Neuron (in vitro differentiated cells): ENCODE data around the gene SLC38A2.

Experiments used
- H2AFZ ChIP-seq: one replicate; pipeline ENCODE4 v1.6.1; 2013; ENCODE audit warnings: low read depth, mild to moderate bottlenecking, inconsistent platforms, low read length, moderate library complexity
- H3K27me3 ChIP-seq: one replicate; pipeline ENCODE4 v1.6.1; 2013; ENCODE audit warnings: low read length; ENCODE audit not compliant: insufficient read depth
- H3K36me3 ChIP-seq: one replicate; pipeline ENCODE4 v1.6.1; 2013; ENCODE audit warnings: low read length; ENCODE audit not compliant: insufficient read depth
- H3K4me1 ChIP-seq: one replicate; pipeline ENCODE4 v1.6.1; 2013; ENCODE audit warnings: low read length; ENCODE audit not compliant: insufficient read depth
- H3K4me3 ChIP-seq: 2 replicates; pipeline ENCODE4 v1.5.1; 2013; ENCODE audit warnings: mild to moderate bottlenecking, low read length, moderate library complexity
- H3K9me3 ChIP-seq: one replicate; pipeline ENCODE4 v1.6.1; 2013; ENCODE audit warnings: low read length

Gene SLC38A2

GRCh38 chr12:46372544-46373300, at the start of gene SLC38A2:
Gene SLC38A2 (minus strand): TSS chr12:46372773. CDS start chr12:46371293, 1,480 bp downstream.
- peaks cover 31% of the 10 kb centered on the region for H3K36me3 ChIP-seq

DNA sequence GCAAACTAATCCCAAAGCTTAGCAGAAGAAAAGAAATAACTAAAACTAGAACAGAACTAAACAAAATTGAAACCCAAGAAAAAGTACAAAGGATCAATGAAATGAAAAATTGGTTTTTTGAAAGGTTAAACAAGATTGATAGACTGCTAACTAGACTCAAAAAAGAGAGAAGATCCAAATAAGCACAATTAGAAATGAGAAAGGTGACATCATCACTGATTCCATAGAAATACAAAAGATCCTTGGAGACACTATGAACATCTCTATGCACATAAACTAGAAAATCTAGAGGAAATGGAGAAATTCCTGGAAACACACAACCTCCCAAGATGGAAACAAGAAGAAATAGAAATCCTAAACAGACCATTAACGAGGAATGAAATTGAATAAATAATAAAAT, 47.1 kb upstream of the SLC38A2 start:
- H3K27me3 ChIP-seq, result peaks cover 10% of the 10 kb centered on the region
- H3K36me3 ChIP-seq, result no peaks in the 10 kb centered on the region
- H2AFZ ChIP-seq, result no peak overlapping the region
- no peak overlapping the region for H3K4me3 ChIP-seq
- no peaks in the 10 kb centered on the region for H3K4me1 ChIP-seq
- H3K9me3 ChIP-seq, result no peaks in the 10 kb centered on the region

More at GRCh38 chr12:46372544-46373300, at the start of gene SLC38A2:
- Histone ChIP-seq H3K9me3 (no peaks in the 10 kb centered on the region), H3K4me3 (peak within 1 kb of the TSS; percentile 84), H3K4me1 (peaks cover 25% of the 10 kb centered on the region), H3K27me3 (peaks cover 2% of the 10 kb centered on the region), H2AFZ (peak within 1 kb of the TSS; percentile 62)

- Histone ChIP-seq H3K9me3 (no peaks in the 10 kb centered on the region), H3K4me1 (no peaks in the 10 kb centered on the region), H3K4me3 (no peak overlapping the region), H3K36me3 (no peaks in the 10 kb centered on the region), H2AFZ (no peak overlapping the region), H3K27me3 (peaks cover 25% of the 10 kb centered on the region)
These were observed 43.0 kb upstream of the SLC38A2 start for GRCh38 chr12:46415552-46415951.

DNA sequence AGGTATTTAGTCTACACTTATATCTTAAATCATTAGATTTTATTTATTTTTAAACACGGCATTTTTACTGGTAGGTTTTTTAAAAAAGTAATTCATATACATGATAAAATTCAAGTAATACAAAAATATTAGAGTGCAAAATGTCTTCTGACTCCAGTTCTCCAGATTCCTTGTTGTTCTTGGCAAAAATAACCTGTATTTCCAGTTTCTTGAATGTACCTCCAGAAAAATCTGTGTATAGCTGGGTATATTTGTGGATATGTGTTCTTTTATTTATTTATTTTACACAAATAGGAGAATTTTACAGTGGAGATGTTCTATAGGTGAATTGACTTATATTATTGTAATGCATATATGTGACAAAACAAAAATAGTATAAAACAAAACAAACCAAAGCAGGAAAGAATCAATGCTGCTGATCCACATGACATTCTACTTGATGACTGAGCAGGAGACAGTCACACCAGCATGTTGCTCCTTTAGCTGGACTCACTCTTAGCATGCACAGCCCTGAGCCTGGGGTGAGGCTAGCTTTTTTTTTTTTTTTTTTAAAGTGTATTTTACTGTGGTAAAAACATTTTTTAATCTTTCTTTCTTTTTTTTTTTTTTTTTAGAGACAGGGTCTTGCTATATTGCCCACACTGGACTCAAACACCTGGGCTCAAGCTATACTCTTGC, 42.2 kb upstream of the SLC38A2 start:
- H2AFZ ChIP-seq, result no peak overlapping the region
- H3K9me3 ChIP-seq, result no peaks in the 10 kb centered on the region
- peaks cover 32% of the 10 kb centered on the region for H3K27me3 ChIP-seq
- no peaks in the 10 kb centered on the region for H3K4me1 ChIP-seq
- H3K4me3 ChIP-seq, result no peak overlapping the region
- no peaks in the 10 kb centered on the region for H3K36me3 ChIP-seq

DNA sequence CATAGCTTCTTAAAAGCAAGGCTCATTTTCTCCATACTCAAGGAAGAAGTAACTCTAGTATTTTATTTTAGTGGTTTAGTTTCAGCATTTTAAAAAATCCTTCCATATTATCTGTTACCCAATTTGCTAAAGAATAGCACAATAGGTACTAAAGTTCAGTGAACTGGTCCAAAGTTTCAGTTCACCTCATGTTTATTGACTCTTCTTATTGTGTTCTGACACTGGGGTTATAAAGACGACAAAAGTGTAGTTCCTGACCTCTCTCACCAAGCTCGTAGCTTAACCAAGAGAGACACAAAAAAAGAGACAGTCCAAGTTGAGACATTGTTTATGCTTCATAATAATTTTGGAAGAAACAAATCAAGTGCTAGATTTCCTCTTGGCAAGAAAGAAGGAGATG, 40.8 kb upstream of the SLC38A2 start:
- H3K9me3 ChIP-seq, result no peaks in the 10 kb centered on the region
- no peaks in the 10 kb centered on the region for H3K36me3 ChIP-seq
- H3K27me3 ChIP-seq, result peaks cover 36% of the 10 kb centered on the region
- no peak overlapping the region for H2AFZ ChIP-seq
- H3K4me1 ChIP-seq, result no peaks in the 10 kb centered on the region
- no peak overlapping the region for H3K4me3 ChIP-seq

DNA sequence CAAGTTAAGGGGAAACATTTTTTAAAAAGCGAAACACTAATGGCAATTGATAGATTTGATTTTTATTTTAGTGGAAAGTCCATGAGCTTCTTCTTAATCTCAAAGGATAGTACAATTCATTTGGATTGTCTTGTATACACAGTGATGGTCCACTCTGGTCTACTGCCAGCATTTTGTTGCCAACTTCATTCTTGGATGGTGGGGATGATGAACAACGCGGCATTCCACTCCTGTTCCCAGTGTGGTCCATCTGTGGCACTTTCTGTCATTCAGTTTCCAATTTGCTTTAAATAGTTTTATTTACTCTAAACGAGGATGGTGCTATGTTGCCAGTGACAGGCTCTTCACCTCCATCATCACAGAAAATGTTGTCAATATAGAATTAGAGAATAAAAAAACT, 40.3 kb upstream of the SLC38A2 start:
- Histone ChIP-seq H3K27me3 (peaks cover 36% of the 10 kb centered on the region), H2AFZ (no peak overlapping the region), H3K9me3 (no peaks in the 10 kb centered on the region), H3K4me1 (no peaks in the 10 kb centered on the region), H3K4me3 (no peak overlapping the region), H3K36me3 (no peaks in the 10 kb centered on the region)

DNA sequence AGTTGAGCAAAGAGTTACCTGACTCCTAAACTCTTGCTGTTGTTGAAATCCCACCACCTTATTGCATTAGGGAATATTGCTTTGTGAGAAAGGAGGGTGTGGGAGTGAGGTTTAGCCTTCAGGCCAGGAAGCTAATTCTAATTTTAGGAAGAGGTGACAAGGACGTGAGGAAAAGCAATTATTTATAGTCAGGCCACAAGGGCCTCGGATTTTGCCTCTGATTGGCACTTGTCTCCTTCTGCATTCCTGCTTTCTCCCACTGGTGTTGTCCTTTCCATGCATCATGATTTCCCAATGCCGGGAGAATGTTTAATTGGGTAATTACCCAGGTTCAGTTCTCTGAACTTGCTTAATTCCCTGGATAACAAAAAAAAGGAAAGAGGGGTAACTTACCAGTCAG, 37.9 kb upstream of the SLC38A2 start:
- no peaks in the 10 kb centered on the region for H3K36me3 ChIP-seq
- no peak overlapping the region for H2AFZ ChIP-seq
- no peaks in the 10 kb centered on the region for H3K4me1 ChIP-seq
- peaks cover 39% of the 10 kb centered on the region for H3K27me3 ChIP-seq
- no peak overlapping the region for H3K4me3 ChIP-seq
- no peaks in the 10 kb centered on the region for H3K9me3 ChIP-seq

DNA sequence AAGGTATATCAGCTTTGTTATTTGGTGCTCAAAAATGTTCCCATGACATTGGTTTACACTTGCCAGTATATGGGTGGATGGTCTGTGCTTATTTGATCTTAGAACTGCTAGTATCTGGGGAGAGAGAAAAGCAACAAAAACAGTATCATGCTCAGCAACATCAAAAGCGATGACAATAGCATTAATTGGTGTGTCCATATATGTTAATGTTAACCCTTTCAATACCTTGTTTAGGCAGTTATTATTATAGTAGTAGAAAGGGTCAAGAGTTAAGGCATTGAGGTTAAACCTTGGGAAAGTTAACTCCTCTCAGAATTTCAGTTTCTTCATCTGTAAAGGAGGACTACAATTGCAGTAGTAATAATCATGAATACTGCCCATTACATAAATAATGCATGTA, 37.4 kb upstream of the SLC38A2 start:
- Histone ChIP-seq H3K27me3 (peaks cover 36% of the 10 kb centered on the region), H3K4me1 (no peaks in the 10 kb centered on the region), H3K36me3 (no peaks in the 10 kb centered on the region), H3K4me3 (no peak overlapping the region), H3K9me3 (no peaks in the 10 kb centered on the region), H2AFZ (no peak overlapping the region)

- no peaks in the 10 kb centered on the region for H3K4me1 ChIP-seq
- peaks cover 36% of the 10 kb centered on the region for H3K27me3 ChIP-seq
- no peak overlapping the region for H3K4me3 ChIP-seq
- H2AFZ ChIP-seq, result no peak overlapping the region
- no peaks in the 10 kb centered on the region for H3K9me3 ChIP-seq
- H3K36me3 ChIP-seq, result no peaks in the 10 kb centered on the region
These were observed 36.8 kb upstream of the SLC38A2 start for GRCh38 chr12:46409342-46409741.

DNA sequence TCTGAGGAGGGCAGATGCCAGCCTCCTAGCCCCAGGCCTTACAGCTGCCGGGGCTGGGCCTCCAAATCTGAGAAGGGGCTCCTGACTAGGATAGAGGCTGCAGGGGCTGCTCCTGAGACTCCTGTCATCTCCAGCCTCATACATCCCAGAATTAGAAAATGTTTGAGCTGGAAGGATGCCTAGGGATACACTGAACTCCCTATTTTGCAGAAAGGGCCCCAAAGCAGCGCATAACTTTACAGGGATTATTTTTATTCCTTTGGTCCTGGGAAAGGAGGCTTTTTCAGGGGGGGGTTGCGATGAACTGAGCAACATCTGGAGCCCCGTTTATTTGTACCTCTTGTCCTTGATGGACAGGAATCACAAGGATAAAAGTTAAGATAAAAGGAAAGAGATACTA, 35.9 kb upstream of the SLC38A2 start:
- H3K9me3 ChIP-seq, result no peaks in the 10 kb centered on the region
- H3K27me3 ChIP-seq, result peaks cover 36% of the 10 kb centered on the region
- no peaks in the 10 kb centered on the region for H3K36me3 ChIP-seq
- H3K4me1 ChIP-seq, result no peaks in the 10 kb centered on the region
- H3K4me3 ChIP-seq, result no peak overlapping the region
- no peak overlapping the region for H2AFZ ChIP-seq

- no peak overlapping the region for H2AFZ ChIP-seq
- no peak overlapping the region for H3K4me3 ChIP-seq
- no peaks in the 10 kb centered on the region for H3K9me3 ChIP-seq
- H3K27me3 ChIP-seq, result peaks cover 30% of the 10 kb centered on the region
- H3K4me1 ChIP-seq, result peaks cover 2% of the 10 kb centered on the region
- no peaks in the 10 kb centered on the region for H3K36me3 ChIP-seq
These were observed 34.8 kb upstream of the SLC38A2 start for GRCh38 chr12:46407361-46407760.

DNA sequence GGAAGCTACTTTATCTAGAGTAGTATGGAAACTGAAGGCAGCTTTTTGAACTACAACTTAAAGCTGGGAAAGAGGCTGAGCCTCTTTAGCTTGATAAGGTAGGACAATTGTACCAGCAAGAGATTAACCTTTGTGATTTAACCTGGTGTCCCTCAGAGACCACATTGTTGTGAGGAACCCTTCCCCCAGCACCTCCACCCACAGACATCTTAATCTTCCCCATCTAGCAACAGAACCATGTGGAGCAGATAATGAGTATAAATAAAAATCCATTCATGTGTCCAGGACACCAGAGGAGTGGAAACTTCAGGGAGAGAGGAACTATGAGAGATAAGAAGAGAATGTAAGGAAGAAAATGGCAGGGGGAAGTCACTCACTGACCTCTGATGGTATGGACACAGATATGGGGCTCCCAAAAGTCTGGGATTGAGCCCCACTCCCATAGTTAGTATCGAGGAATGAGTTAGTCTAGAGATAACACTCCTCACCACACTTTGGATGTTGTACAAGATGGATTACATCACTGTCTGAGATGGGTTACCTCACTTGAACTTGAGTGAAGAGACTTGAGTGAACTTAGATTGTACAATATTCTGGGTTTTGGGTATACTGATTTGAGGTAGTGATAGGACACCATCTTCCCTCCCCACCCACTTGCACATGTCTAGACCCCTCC, 33.9 kb upstream of the SLC38A2 start:
- H3K36me3 ChIP-seq, result no peaks in the 10 kb centered on the region
- no peak overlapping the region for H2AFZ ChIP-seq
- peaks cover 28% of the 10 kb centered on the region for H3K27me3 ChIP-seq
- peaks cover 2% of the 10 kb centered on the region for H3K4me1 ChIP-seq
- H3K9me3 ChIP-seq, result no peaks in the 10 kb centered on the region
- no peak overlapping the region for H3K4me3 ChIP-seq

DNA sequence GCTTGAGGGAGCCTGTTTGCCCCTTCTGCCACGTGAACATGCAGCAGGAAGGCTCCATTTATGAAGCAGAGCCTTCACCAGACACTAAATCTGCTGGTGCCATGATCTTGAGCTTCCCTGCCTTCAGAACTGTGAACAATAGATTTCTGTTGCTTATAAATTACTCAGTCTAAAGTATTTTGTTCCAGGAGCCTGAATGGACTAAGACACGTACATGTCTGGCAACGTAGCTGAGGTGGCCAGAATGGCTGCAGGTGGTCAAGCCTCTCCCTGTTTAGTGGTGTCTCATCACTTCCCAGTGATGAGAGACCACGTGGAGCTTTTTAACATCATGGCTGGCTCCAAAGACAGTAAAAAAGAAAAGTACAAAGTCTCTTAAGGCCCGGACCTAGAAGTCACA, 32.2 kb upstream of the SLC38A2 start:
- Histone ChIP-seq H2AFZ (no peak overlapping the region), H3K9me3 (no peaks in the 10 kb centered on the region), H3K4me3 (no peak overlapping the region), H3K4me1 (peaks cover 2% of the 10 kb centered on the region), H3K36me3 (no peaks in the 10 kb centered on the region), H3K27me3 (peaks cover 14% of the 10 kb centered on the region)
